GM18517 (cell line): ENCODE measurements around the gene AJUBA.
"Not testable (repeated sequence)": the region's sequence is repeated elsewhere in the genome, so short reads cannot be mapped to it uniquely, and the experiment has no call there.

ENCODE experiments used
- ATAC-seq: cut with Tn5 transposase; IDR thresholded peaks from one replicate; pipeline ENCODE4 v1.9.1; 2021; ENCODE audit warnings: mild to moderate bottlenecking, moderate library complexity; ENCODE audit not compliant: unreplicated experiment

AJUBA gene

GRCh38 chr14:23006544-23007419 lies 24.4 kb upstream of the AJUBA start:
- ATAC-seq, result peak; percentile 90

GRCh38 chr14:23006188-23006534 lies 23.8 kb upstream of the AJUBA start:
- no peak for ATAC-seq

GRCh38 chr14:23005451-23006187 lies 23.3 kb upstream of the AJUBA start:
- ATAC-seq, result no peak

- ATAC-seq, result not testable (repeated sequence)
Measured at GRCh38 chr14:23004274-23004673, 21.9 kb upstream of the AJUBA start.

- no peak for ATAC-seq
Measured at GRCh38 chr14:23002592-23002991, 20.2 kb upstream of the AJUBA start.

GRCh38 chr14:23000860-23001259 lies 18.5 kb upstream of the AJUBA start:
- ATAC-seq, result no peak

- ATAC-seq, result no peak
Measured at GRCh38 chr14:22998329-22999012, 16.1 kb upstream of the AJUBA start.

GRCh38 chr14:22997676-22998323 lies 15.4 kb upstream of the AJUBA start:
- no peak for ATAC-seq

- ATAC-seq, result no peak
Measured at GRCh38 chr14:22996768-22997654, 14.7 kb upstream of the AJUBA start.

GRCh38 chr14:22995889-22996625 lies 13.7 kb upstream of the AJUBA start:
- no peak for ATAC-seq

- no peak for ATAC-seq
Measured at GRCh38 chr14:22994762-22995275, 12.5 kb upstream of the AJUBA start.

- ATAC-seq, result no peak
Measured at GRCh38 chr14:22993517-22993916, 11.2 kb upstream of the AJUBA start.

- no peak for ATAC-seq
Measured at GRCh38 chr14:22991852-22992251, 9.5 kb upstream of the AJUBA start.

- no peak for ATAC-seq
Measured at GRCh38 chr14:22987291-22987690, 4.9 kb upstream of the AJUBA start.

GRCh38 chr14:22986508-22987054 lies 4.2 kb upstream of the AJUBA start:
- ATAC-seq, result peak; percentile 55

- ATAC-seq, result no peak
Measured at GRCh38 chr14:22985894-22986507, 3.6 kb upstream of the AJUBA start.

- ATAC-seq, result no peak
Measured at GRCh38 chr14:22984959-22985658, 2.8 kb upstream of the AJUBA start.
